ENCODE measurements around the gene RRAGC. TPM values are rescaled to one million over a fixed set of nuclear protein-coding genes. Genes with fewer than 3 reads are reported as not detected.
"Not testable (repeated sequence)": the region's sequence is repeated elsewhere in the genome, so short reads cannot be mapped to it uniquely, and the experiment has no call there.

RRAGC gene
- total and polyA plus RNA-seq, 10 of the 15 experiments (the other 5 are each of a cell fraction or from before 2014, with no cell fraction given) = 5.5 to 22.1 (median 15.0) TPM

GRCh38 chr1:38848071-38848470 is 11.5 kb downstream of the RRAGC start (continued):
- TF ChIP-seq, protein P1, sequence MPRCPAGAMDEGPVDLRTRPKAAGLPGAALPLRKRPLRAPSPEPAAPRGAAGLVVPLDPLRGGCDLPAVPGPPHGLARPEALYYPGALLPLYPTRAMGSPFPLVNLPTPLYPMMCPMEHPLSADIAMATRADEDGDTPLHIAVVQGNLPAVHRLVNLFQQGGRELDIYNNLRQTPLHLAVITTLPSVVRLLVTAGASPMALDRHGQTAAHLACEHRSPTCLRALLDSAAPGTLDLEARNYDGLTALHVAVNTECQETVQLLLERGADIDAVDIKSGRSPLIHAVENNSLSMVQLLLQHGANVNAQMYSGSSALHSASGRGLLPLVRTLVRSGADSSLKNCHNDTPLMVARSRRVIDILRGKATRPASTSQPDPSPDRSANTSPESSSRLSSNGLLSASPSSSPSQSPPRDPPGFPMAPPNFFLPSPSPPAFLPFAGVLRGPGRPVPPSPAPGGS (IDR thresholded peaks at IDR 0.05; ENCODE audit: borderline replicate concordance, insufficient read depth, low read depth, low read length, poor library complexity, severe bottlenecking) = no peak

DNA sequence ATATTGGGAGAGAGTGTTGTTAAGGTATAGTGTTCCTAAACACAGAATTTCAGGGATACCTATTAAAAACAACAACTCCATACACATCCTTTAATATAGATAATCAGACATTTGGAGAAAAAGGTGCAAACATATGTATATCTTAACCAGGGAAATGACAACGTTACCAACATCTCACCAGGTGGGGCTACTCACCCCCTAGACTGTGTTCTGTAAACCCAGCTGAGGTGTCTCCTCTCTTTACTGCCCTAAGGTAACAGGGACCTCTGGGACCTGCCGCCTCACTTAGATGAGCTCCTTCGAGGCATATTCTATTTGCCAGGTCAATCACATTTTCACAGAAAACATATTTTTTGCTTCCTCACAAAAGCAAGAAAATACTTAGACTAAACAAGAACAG is 13.4 kb downstream of the RRAGC start:
- in situ Hi-C loops (cut with MboI) = loop anchor here (25.0 kb wide), 1 partner anchor 959 kb away; no protein-coding TSS in a partner anchor
- POLR2A ChIA-PET = no interaction called here
- SMC1A ChIA-PET (ENCODE audit: uncharacterized antibody, unreplicated experiment) = interaction anchor here (0.6 to 1.1 kb wide), 5 partner anchors 10 to 246 kb away, joined by 3 to 6 read pairs (median 3); no protein-coding TSS in a partner anchor

GRCh38 chr1:38845088-38845487 is 14.5 kb downstream of the RRAGC start:
- H3K36me3 ChIP-seq (ENCODE audit: control insufficient read depth in 2 of 2, insufficient read depth in 2 of 2, low read length in 1 of 2); H3K4me2 ChIP-seq (ENCODE audit: control insufficient read depth, insufficient read depth); intact Hi-C loops (cut with micrococcal nuclease; ENCODE audit: unreplicated experiment); H3K27me3 ChIP-seq (replicated peaks in 1 of 2; ENCODE audit: control insufficient read depth in 2 of 2, insufficient read depth in 2 of 2, low read length in 1 of 2); H3K79me2 ChIP-seq (ENCODE audit: control insufficient read depth, insufficient read depth, low read length); ATAC-seq; H3K27ac ChIP-seq (ENCODE audit: control insufficient read depth, insufficient read depth); H3K9me3 ChIP-seq (replicated peaks; ENCODE audit: control insufficient read depth, insufficient read depth, low read length); FAIRE-seq; H4K20me1 ChIP-seq (ENCODE audit: control insufficient read depth, insufficient read depth); BruUV-seq (replicated peaks); H2AFZ ChIP-seq (ENCODE audit: control insufficient read depth, low read depth, low read length); H3K4me3 ChIP-seq; H3K4me1 ChIP-seq (ENCODE audit: control insufficient read depth, insufficient read depth, low read length); H3K9ac ChIP-seq (ENCODE audit: control insufficient read depth, insufficient read depth, low read length); RAD21 ChIA-PET (ENCODE audit: unreplicated experiment); DNase-seq (ENCODE audit: low read depth, low spot score); POLR2A ChIA-PET: not testable (repeated sequence)
- in situ Hi-C loops (cut with MboI) = loop anchor here (25.0 kb wide), 1 partner anchor 958 kb away; no protein-coding TSS in a partner anchor
- ChIA-PET CTCF (interaction anchor here (1.3 to 1.9 kb wide), 4 partner anchors 10 to 247 kb away, joined by 5 to 9 read pairs (median 8); no protein-coding TSS in a partner anchor), SMC1A (ENCODE audit: uncharacterized antibody, unreplicated experiment) (interaction anchor here (1.0 to 1.7 kb wide), 3 partner anchors 10 to 119 kb away, joined by 3 to 5 read pairs (median 3); no protein-coding TSS in a partner anchor)
- 100% methylated on average over 3 of the region's 3 CpGs for WGBS (ENCODE audit: insufficient coverage, insufficient replicate concordance, low lambda C conversion rate, missing lambda C conversion rate)

More for the DNA sequence above, 13.4 kb downstream of the RRAGC start:
- H3K27me3 ChIP-seq (replicated peaks in 1 of 2; ENCODE audit: control insufficient read depth in 2 of 2, insufficient read depth in 2 of 2, low read length in 1 of 2) = no peaks in the 10 kb centered on the region
- no peaks in the 10 kb centered on the region; the same call in 1 of the 2 replicates for H3K4me1 ChIP-seq (ENCODE audit: control insufficient read depth, insufficient read depth, low read length)
- no TSS peak for BruUV-seq (replicated peaks)
- H3K27ac ChIP-seq (ENCODE audit: control insufficient read depth, insufficient read depth) = no peak overlapping the region
- H3K4me3 ChIP-seq = no peak overlapping the region
- intact Hi-C loops (cut with micrococcal nuclease; ENCODE audit: unreplicated experiment) = no loop called here
- H2AFZ ChIP-seq (ENCODE audit: control insufficient read depth, low read depth, low read length) = no peak overlapping the region
- no peak overlapping the region for H3K9ac ChIP-seq (ENCODE audit: control insufficient read depth, insufficient read depth, low read length)
- DNase-seq (ENCODE audit: low read depth, low spot score) (no peak), FAIRE-seq (no peak), ATAC-seq (no peak)
- 98% methylated on average over 3 of the region's 3 CpGs for WGBS (ENCODE audit: insufficient coverage, insufficient replicate concordance, low lambda C conversion rate, missing lambda C conversion rate)
- ChIA-PET RAD21 (ENCODE audit: unreplicated experiment) (interaction anchor here (1.1 to 1.2 kb wide), 3 partner anchors 9 to 144 kb away, joined by 3 read pairs; no protein-coding TSS in a partner anchor), CTCF (interaction anchor here (1.3 to 1.9 kb wide), 4 partner anchors 10 to 246 kb away, joined by 5 to 9 read pairs (median 8); no protein-coding TSS in a partner anchor)
- H3K36me3 ChIP-seq (ENCODE audit: control insufficient read depth in 2 of 2, insufficient read depth in 2 of 2, low read length in 1 of 2) = peaks cover 2 to 8% of the 10 kb centered on the region in 2 experiments; a peak in 2 of 4 replicates
- no peak overlapping the region for H3K4me2 ChIP-seq (ENCODE audit: control insufficient read depth, insufficient read depth)
- no peak for TF ChIP-seq KAT2A (conservative IDR thresholded peaks at IDR 0.05; ENCODE audit: control insufficient read depth, low read depth, low read length)
- TF ChIP-seq CTCF (IDR thresholded peaks at IDR 0.05 in 2 of 3, conservative IDR thresholded peaks at IDR 0.05 in 1 of 3; ENCODE audit: control insufficient read depth in 2 of 3, extremely low read depth in 1 of 3, insufficient read depth in 1 of 3, low read depth in 3 of 3, low read length in 3 of 3) = peak in 1 of 3 experiments; percentile 4; a peak in 1 of 6 replicates
- H3K9me3 ChIP-seq (replicated peaks; ENCODE audit: control insufficient read depth, insufficient read depth, low read length) = no peaks in the 10 kb centered on the region
- H4K20me1 ChIP-seq (ENCODE audit: control insufficient read depth, insufficient read depth) = no peaks in the 10 kb centered on the region
- no peaks in the 10 kb centered on the region for H3K79me2 ChIP-seq (ENCODE audit: control insufficient read depth, insufficient read depth, low read length)
